ENCODE results near the gene TPPP2. TPM values are rescaled to one million over a fixed set of nuclear protein-coding genes. Genes with fewer than 3 reads are reported as not detected.
A peak's percentile ranks its signal among the peaks of the same experiment; 100 is the strongest.

The TPPP2 gene
- total RNA-seq, 4 donors from 2014 or later, result 0.71 TPM; not detected in 3

- TF ChIP-seq POLR2A (IDR thresholded peaks at IDR 0.05) (no peak), CTCF (IDR thresholded peaks at IDR 0.05) (no peak)
- peak in 1 of 2 donors; percentile 85 for DNase-seq (ENCODE audit: low spot score in 2 of 2)
- WGBS, 2 donors, result 25 to 30% methylated on average over 17 of the region's 17 CpGs
- intact Hi-C loops (cut with DNase I; ENCODE audit: low total_unique reads), result no loop called here
- H3K4me3 ChIP-seq (ENCODE audit: low read depth, poor library complexity, severe bottlenecking), result peak overlapping the region; percentile 41
These were observed 6.0 kb upstream of the TPPP2 start for GRCh38 chr14:21023817-21024584.

GRCh38 chr14:21024585-21025370 is 5.2 kb upstream of the TPPP2 start, which contains the start of gene NDRG2:
Gene NDRG2 (minus strand): TSS chr14:21025061. CDS start chr14:21023315, 1,746 bp downstream.
- TF ChIP-seq POLR2A (IDR thresholded peaks at IDR 0.05) (no peak), CTCF (IDR thresholded peaks at IDR 0.05) (no peak)
- intact Hi-C loops (cut with DNase I; ENCODE audit: low total_unique reads), result no loop called here
- WGBS, 2 donors, result 0% methylated on average over 45 to 53 of the region's 72 CpGs
- peak within 1 kb of the TSS; percentile 41 for H3K4me3 ChIP-seq (ENCODE audit: low read depth, poor library complexity, severe bottlenecking)
- DNase-seq (ENCODE audit: low spot score in 2 of 2), result peak; percentile 79 to 96

- DNase-seq (ENCODE audit: low spot score in 2 of 2), result peak; percentile 68 to 93
- no peak for TF ChIP-seq POLR2A (IDR thresholded peaks at IDR 0.05)
- no peak for TF ChIP-seq CTCF (IDR thresholded peaks at IDR 0.05)
- 7 to 8% methylated on average over 47 to 51 of the region's 58 CpGs for WGBS, 2 donors
- intact Hi-C loops (cut with DNase I; ENCODE audit: low total_unique reads), result no loop called here
- peak overlapping the region; percentile 41 for H3K4me3 ChIP-seq (ENCODE audit: low read depth, poor library complexity, severe bottlenecking)
These were observed 4.4 kb upstream of the TPPP2 start for GRCh38 chr14:21025371-21026273.

- peak in 1 of 2 donors; percentile 87 for DNase-seq (ENCODE audit: low spot score in 2 of 2)
- H3K4me3 ChIP-seq (ENCODE audit: low read depth, poor library complexity, severe bottlenecking), result no peak overlapping the region
These were observed 3.6 kb upstream of the TPPP2 start for GRCh38 chr14:21026274-21026987.

More at GRCh38 chr14:21026274-21026987, 3.6 kb upstream of the TPPP2 start:
- TF ChIP-seq POLR2A (IDR thresholded peaks at IDR 0.05) (no peak), CTCF (IDR thresholded peaks at IDR 0.05) (no peak)
- intact Hi-C loops (cut with DNase I; ENCODE audit: low total_unique reads), result no loop called here
- 55% methylated on average over 7 of the region's 7 CpGs for whole genome bisulfite sequencing, 2 donors
